CD4-positive, alpha-beta T cell treated with Interleukin-17A for 1 hour (primary cell): ENCODE measurements around the gene TADA2B.
"Not testable (repeated sequence)": the region's sequence is repeated elsewhere in the genome, so short reads cannot be mapped to it uniquely, and the experiment has no call there.

Source experiments
- DNase-seq: peaks from one replicate; pipeline ENCODE4 v3.0.0-alpha.2; 2020

TADA2B gene

DNA sequence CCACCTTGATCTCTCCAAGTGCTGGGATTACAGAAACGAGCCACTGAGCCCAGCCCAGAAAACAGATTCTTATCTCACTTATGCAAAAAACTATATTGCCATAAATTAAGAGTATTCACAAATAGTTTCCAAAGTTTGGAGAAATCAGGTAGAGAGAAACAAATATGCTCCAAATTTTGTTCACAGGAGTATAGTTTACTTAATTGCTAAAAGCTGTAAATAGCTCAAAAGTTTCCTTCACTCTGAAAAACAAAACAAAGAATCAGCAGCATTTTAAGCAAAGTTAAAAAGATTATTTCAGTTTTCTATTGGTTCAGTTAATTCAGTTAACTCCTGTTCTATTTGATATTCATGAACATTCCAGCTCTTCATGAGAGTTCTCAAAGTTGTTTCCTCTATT lies 43.2 kb downstream of the TADA2B start:
- no peak for DNase-seq

DNA sequence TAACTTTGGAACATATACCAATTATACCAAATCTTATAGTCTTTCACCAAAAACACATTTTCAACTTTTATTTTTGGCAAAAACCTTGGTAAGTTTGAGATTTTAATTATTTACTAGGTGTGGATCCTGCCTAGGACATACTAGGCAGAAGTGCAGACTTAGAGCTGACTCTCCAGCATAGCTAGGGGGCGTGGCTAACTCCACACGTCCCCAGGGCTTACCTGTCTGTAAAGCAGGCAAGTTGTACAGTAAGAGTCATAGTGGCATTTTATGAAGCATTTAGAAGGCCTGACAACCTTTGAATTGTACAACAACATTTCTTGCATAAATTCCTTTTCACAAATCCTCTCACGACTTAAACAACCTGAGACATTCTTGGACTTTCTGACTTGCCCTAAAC lies 43.9 kb downstream of the TADA2B start:
- DNase-seq, result no peak

DNA sequence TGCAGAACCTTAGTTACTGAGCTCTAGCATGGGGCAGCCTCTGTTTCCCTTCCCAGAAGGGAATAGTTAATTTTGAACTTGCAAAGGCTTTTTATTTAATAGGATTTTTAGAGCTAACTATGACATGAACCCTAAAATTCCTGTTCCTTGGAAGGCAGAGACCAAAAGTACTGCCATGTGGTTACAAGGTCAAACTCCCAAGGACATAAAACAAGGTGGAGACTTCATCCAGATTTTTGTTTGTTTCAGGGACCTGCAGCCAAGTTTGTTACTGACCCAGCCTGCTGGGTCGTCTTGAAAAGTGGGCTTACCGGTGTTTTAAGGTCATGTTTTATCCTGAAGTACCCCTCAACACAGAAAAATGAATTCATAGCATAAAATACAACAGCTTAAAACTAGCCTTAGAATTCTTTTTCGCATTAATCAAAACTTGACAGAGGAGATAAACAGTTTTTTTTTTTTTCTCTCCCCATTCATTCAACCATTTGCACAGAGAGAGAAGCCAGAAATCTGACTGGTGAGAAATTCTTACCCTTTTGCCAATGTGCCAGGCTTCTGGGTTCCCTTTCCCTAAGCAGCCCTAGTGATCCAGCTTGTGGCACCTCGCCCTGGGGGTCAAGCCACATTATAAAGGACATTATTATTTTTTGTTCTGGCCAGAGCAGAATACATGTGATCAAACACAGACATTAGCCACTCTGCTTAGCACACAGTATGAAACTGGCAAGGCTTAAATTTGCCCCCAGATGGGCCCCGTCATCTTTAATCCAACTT lies 46.2 kb downstream of the TADA2B start:
- DNase-seq, result no peak

DNA sequence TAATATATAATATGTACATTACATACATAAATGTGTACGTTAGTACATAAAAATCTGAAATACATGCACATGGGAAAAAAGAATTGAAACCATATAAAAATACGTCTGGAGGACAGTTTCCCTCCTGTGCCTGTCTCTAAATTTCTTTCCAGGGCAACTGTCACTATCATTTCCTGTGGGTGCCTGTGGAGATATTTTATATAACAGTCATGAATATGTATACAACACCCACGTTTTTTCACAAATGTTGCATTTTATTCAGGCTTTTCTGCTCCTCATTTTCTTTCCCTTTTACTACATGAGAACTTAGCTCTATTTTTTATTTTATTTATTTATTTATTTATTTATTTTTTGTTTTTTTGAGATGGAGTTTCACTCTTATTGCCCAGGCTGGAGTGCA lies 48.9 kb downstream of the TADA2B start:
- DNase-seq, result no peak

DNA sequence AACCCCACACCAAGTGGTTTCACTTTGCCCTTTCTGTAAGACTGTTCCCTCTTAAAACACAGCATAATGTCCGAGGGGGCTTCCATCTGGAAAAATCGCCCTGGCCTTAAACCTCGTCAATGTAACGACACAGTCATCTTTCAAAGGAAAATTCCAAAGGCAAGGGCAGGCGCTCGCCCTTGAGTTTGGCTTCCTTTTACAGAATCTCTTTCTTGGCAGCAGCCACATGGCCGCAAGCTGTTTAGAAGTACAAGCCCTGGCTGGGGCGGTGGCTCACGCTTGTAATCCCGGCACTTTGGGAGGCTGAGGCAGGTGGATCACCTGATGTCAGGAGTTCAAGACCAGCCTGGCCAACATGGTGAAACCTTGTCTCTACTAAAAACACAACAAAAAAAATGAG lies 51.7 kb downstream of the TADA2B start:
- no peak for DNase-seq

DNA sequence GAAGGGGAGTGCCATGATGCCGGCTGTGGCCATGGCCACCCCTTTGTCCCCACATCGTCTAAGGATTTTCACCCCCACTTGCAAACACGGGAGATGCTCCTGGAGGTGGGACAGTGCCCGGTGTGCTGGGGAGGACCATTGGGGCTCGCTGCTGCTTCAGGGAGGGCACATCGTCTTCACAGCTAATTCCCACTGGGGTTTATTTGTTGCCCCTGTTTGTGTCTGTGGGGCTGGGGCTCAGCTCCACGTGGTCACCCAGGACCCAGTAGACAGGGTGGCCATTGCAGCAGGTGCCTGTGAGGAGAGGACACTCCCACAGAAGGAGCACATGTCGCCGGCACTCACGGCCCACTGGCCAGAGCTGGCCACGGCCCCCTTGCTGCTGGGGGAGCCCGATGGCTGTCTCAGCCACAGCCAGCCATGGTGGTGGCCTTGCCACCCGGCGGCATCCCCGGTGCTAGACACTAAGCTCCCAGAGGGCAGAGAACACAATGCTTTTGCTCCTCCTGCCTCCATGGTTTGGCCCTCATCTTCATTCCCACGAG lies 52.5 kb downstream of the TADA2B start:
- no peak for DNase-seq

DNA sequence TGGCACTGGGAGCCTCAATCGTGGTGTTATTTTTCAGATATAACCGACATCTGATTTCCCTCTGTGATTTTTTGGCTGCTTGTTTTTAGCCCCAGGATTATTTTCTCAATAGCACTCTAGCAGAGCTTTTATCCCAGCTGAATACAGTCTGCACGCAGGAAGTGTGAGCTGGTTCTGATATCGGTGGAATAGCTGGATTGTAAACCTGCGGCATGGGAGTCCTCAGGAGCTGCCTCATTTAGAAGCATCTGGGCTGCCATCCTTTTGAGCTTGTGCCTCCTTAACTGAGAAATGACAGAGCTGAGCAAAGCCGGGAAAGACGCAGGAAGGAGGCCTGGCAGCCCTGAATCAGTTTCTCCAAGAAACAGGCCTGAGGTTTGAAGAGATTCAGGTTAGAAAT lies 53.1 kb downstream of the TADA2B start:
- no peak for DNase-seq

DNA sequence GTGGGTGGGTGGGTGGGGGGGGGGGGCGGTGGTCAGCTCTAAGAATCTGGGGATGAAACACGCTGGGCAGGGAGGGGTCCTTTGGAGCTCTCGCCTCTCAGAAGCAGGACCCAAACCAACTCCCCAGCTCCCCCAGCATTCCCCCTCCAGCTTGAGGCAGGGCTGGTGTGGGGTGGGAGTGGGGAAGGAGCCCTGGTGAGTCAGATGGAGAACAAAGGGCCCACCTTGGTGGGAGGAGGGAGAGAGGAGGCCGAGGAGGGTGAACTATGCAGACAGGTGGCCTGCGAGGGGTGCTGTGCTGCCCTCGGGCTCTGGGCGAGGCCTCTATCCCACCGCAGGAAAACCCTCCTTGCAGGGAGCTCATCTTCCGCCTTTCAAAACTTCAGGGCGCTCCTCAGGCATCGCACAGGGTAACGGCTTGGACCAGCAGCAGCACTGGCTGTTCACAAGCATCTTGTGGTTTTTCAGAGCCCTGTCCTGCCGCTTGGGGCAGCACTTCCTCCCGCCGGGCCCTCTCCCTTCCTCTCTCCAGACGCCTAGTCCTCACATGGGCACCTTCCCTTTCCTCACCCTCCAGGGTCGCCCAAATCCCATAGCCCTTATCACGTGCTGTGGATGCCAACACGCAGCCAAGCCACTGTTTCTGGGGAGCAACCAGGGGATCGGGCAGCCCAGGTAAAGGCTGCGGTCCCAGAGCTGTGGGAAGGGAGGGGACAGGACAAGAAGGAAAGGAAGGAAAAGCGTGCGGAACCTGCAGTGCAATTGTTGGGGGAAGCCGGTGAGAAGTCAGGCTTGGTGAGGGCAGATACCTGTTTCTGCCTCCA lies 58.7 kb downstream of the TADA2B start:
- peak; percentile 56 for DNase-seq

DNA sequence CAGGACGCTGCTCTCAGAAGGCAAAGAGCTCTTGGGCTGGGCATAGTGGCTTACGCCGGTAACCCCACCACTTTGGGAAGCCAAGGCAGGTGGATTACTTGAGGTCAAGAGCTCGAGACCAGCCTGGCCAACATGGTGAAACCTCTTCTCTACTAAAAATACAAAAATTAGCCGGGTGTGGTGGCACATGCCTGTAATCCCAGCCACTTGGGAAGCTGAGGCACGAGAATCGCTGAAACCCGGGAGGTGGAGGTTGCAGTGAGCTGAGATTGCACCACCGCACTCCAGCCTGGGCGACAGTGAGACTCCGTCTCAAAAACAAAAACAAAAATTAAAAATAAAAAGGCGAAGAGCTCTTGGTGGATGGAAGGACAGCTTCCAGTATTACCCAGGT lies 59.3 kb downstream of the TADA2B start:
- not testable (repeated sequence) for DNase-seq

DNA sequence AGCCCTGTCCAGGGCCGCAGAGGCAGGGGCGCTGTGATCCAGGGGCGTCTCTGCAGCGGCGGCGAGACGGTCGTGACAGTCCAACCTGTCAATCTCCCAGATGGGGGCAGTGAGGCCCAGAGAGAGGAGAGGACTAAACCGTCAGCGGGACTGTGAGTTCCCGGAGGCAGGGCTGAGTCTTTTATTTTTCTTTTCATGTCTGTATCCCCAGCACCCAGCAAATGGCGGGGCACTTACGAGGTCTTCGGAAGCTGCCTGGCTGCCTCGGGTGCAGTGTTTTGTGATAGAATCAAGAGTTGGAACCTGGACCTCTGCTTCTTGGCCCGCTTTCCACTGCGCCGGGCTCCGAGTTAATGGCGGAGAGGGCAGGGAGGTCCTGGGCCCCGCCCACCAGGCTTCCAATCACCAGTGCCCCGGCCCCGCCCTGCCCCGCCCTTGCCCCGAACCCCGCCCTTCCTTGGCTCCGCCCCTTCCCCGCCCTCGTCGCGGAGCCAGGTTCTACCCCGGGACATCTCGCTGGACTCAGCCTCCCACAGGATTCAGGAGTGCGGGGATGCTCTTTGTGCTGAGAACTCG lies 59.9 kb downstream of the TADA2B start:
- DNase-seq, result peak; percentile 83

DNA sequence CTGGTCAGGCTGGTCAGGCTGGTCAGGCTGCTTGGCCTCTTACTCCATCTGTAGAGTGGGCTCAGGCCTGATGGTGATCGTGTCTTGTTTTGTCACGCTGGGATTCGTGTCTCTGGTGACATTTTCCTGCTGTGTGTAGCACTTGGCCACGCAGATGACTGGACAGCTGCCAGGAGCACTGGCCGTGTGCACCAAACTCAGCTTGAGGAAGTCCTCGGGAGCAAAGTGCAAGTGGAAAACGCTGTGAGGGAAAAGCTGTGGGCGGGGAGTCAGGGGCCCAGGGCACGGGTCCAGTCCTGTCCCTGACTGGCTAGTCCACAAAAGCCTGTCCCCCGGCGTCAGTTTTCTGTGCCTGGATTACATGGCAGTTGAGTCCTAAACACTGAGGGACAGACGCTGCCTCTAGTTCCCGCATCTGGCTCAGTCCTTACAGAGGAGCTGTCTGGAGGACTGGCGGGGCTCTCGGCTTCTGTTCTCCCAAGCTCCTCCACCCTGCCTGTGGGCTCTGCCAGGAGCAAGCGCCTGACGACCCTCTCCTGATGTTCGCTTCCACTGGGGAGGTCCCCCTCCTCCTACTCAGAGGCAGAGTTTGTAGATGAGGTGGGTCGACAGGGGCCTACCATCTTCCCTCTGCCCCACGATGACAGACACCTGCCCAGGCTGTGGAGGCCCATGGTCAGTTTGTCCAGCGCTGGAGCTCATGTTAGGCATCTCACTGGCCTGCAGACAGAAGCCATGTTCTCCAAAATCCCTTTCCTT lies 60.6 kb downstream of the TADA2B start:
- DNase-seq, result no peak

DNA sequence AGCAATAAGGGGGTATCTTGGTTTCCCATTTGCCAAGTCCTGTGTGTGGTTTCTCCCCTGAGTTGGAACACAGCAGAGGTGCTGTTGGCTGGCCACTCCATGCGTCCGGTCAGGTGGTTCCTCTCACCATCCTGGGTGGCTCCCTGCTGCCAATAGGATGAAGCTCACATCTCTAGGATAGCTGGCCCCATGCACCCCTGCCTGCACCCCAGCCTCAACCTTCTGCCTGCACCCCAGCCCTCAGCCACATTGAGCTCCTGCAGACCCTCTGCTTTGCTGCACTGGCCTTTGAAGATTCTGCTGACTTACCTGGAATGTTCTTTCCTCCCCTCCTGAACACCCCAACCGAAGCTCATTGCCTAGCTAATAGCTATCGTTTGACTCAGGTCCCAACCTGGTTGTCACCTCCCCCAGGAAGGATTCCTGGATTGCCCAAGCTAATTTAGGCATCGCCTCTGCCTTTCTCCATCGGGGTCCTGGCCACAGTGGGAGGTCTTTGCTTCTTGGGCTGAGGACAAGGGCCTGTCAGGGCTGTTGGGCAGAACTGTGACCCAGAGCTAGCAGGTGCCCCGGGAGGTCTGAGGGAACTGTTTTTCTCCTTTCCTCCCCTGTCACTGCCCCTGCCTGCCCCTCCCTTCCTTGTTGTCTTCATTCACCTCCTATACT lies 61.3 kb downstream of the TADA2B start:
- DNase-seq, result no peak

DNA sequence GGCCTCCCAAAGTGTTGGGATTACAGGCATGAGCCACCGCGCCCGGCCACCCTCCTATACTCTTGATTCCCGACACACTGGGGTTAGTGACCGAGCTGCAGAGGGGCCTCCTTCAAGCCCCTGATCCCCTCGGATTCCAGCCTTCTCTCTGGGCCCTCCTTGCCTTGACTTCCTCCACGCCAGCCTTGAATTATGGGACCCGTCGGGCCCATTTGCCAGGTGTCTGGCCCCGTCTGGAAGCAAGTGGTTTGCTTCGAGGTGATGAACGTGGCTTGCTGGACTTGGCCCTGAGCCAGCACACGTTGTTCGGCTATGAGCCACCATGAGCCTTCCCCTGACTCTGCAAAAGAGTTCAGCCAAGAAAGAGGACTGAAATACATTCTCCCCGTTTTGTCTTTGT lies 62.1 kb downstream of the TADA2B start:
- no peak for DNase-seq

DNA sequence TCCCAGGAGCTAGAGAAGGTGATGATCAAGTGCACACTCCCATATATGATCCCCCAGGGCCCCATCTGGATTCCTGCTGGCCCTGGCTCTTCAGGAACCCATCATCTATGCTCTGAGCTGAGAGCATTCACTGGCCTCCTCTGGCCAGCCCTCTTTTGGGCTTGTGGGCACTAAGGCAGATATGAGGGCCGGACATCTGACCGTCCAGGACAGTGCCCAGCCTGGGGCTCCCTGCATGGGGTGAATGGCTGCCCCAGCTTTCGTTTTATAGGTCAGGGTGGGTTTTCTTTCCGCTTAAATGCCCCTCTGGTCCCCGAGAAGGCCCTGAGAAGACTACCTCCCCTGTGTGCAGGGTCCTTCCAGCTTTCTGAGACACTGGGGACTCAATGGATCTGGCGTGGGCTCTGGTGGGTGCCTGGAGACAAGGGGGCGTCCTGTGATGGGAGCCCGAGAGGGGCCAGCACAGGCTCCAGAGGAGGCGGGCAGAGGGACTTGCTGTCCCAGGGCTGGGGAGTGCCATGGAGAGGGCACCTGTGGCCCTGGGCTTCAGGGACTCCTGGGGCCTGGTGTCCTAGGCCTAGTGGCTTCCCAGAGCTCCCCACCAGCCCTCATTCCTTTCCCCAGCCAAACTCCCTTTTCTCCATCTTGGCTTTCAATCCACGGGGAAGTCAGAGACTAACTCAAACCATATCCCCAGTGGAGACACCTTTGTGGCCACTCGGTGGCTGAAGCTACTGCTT lies 64.2 kb downstream of the TADA2B start:
- no peak for DNase-seq
